RCC 7860 (cell line): Measurements from ENCODE around the gene LRMDA.
A peak's percentile ranks its signal among the peaks of the same experiment; 100 is the strongest.

Experiments used
- DNase-seq: peaks from one replicate; pipeline ENCODE4 v3.0.0-alpha.2; 2015; ENCODE audit warnings: low spot score
- FAIRE-seq: peaks from 2 replicates; lab custom pipeline; 2012; peaks lifted over from hg19 to GRCh38; lab: Jason Lieb, UNC

Gene LRMDA

GRCh38 chr10:76085002-76085816 lies 653.8 kb downstream of the LRMDA start:
- FAIRE-seq, result no peak
- DNase-seq, result no peak

GRCh38 chr10:76085817-76086167 lies 654.4 kb downstream of the LRMDA start:
- FAIRE-seq, result no peak
- no peak for DNase-seq

- DNase-seq, result no peak
- FAIRE-seq, result no peak
Observed at GRCh38 chr10:76086170-76086760, 654.8 kb downstream of the LRMDA start.

GRCh38 chr10:76086761-76087639 lies 655.6 kb downstream of the LRMDA start:
- DNase-seq (peak; percentile 64), FAIRE-seq (peak; percentile 75)

- DNase-seq (no peak), FAIRE-seq (no peak)
Observed at GRCh38 chr10:76088008-76088407, 656.6 kb downstream of the LRMDA start.

- FAIRE-seq (no peak), DNase-seq (no peak)
Observed at GRCh38 chr10:76088980-76089379, 657.6 kb downstream of the LRMDA start.

- FAIRE-seq (no peak), DNase-seq (no peak)
Observed at GRCh38 chr10:76089556-76090180, 658.2 kb downstream of the LRMDA start.

GRCh38 chr10:76091926-76092325 lies 660.5 kb downstream of the LRMDA start:
- no peak for DNase-seq
- FAIRE-seq, result no peak

GRCh38 chr10:76106611-76107010 lies 675.2 kb downstream of the LRMDA start:
- DNase-seq (no peak), FAIRE-seq (no peak)

- DNase-seq (no peak), FAIRE-seq (no peak)
Observed at GRCh38 chr10:76108563-76109359, 677.3 kb downstream of the LRMDA start.

GRCh38 chr10:76111404-76111803 lies 680.0 kb downstream of the LRMDA start:
- FAIRE-seq (no peak), DNase-seq (no peak)

GRCh38 chr10:76111986-76112825 lies 680.8 kb downstream of the LRMDA start:
- DNase-seq (no peak), FAIRE-seq (no peak)

GRCh38 chr10:76112826-76113150 lies 681.4 kb downstream of the LRMDA start:
- FAIRE-seq (no peak), DNase-seq (no peak)

GRCh38 chr10:76113952-76114351 lies 682.5 kb downstream of the LRMDA start:
- DNase-seq, result no peak
- FAIRE-seq, result no peak

GRCh38 chr10:76114581-76115001 lies 683.2 kb downstream of the LRMDA start:
- FAIRE-seq (no peak), DNase-seq (no peak)

GRCh38 chr10:76115131-76115470 lies 683.7 kb downstream of the LRMDA start:
- FAIRE-seq (no peak), DNase-seq (no peak)

GRCh38 chr10:76115471-76116155 lies 684.2 kb downstream of the LRMDA start:
- DNase-seq (no peak), FAIRE-seq (no peak)

- no peak for FAIRE-seq
- DNase-seq, result no peak
Observed at GRCh38 chr10:76116523-76116922, 685.1 kb downstream of the LRMDA start.

GRCh38 chr10:76117949-76118348 lies 686.5 kb downstream of the LRMDA start:
- FAIRE-seq (no peak), DNase-seq (no peak)
